Stimulated activated CD8-positive, alpha-beta memory T cell treated with anti-CD3 and anti-CD28 coated beads, Interleukin-7, amount 100 ng/mL, for 1 hour (primary cell): ENCODE results near the gene VDAC1.
A peak's percentile ranks its signal among the peaks of the same experiment; 100 is the strongest.
"Not testable (repeated sequence)": the region's sequence is repeated elsewhere in the genome, so short reads cannot be mapped to it uniquely, and the experiment has no call there.

ENCODE experiments used
- DNase-seq, 2 donors: peaks; one replicate each; pipeline ENCODE4 v3.0.0-alpha.2; 2020; ENCODE audit warnings: low read depth in 2 of 2

The VDAC1 gene

DNA sequence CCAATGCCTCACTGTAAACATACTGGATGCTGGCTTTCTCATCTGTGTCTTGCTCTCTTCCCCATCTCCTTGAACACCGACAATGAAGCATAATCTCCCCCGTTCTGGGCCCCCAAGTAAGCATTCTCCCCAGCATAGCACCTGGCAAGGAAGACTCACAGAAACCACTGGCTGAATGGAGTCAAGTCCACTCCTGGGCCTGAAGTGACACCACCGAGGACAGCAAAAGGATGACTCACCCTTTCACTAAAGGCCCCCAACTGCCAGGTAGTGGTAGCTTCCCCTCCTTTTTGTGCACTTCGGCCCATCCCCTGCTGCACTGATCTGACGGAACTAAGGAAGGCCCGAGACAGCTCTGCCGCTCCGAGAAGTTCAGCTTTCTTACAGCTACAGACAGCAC is 9.4 kb downstream of the VDAC1 start:
- no peak for DNase-seq

DNA sequence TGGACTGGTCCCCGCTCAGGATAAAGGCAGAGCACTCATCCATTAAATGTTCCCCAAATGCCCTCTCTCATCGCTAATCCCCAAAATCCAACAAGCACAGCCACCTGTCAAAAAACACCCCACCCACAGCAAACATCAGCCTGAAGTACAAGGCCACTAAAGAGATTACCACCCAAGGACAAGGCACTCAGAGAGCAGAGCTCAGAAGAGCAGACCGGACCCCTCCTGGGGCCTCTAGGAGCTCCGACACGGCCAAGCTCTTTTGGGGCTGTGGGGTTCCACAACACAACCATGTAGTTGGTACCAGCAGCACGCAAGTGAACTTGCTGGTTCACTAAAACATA is 9.8 kb downstream of the VDAC1 start:
- no peak for DNase-seq

DNA sequence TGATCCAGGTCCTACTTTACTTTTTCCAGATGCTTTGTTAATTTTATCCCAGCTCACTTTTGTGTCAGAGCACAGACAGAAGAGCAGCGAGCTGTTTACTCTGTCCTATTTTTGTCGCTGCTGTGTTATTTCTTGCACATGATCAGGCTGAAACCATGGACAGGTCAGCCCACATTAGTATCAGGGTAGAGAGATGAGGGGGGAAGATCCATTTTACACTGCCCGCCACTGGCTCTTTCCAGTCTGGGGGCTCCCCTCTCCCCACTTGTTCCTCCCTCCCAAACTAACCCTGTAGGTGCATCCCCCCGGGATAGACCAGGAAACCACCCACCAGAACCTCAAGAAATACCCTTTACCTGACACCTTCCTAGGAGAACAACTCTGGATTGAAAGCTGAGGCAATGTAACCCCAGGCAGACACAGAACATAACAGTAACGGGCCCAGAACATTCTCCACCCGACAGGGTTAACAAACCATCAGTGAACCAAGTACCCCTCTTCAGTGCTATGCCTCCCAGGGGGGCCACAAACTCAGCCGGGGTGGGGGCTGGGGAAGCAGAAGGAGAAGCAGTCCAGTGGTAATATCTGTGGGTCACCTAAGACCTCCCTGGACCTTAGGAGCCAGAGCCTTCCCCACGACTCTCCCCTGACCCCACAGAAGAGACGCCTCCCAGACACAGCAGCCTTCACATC is 10.3 kb downstream of the VDAC1 start:
- DNase-seq: no peak

DNA sequence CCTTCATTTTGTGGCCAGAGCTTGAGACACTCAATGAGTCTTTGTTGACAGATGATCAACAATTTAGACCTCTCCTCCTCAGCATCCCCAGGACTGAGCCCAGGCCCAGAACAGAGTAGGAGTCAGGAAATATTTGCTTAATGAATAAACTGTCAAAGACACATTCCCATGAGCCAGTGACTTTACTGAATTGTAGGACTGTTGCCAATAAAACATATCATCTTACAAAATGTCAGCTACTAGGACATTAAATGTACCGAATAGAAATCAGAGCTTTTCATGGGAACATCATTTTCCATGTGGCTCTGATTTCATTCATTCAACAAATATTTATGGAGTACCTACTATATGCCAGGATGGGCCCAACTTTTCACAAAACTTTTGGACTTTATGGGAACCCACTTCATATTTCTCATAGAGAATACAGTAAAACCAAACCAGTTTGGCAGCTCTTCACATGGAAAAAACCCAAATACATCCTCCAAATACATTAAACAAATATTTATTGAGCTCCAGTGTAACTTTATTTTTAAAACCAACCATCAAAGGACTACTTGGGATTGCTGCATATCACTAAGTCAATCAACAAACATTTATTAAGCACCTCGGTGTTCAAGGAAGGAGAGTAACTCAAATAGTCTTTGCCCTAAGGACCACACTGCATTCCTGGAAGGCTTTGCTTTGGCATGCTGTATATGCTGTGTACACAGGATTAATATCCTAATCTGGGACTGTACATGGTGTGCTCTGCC is 11.4 kb downstream of the VDAC1 start:
- no peak for DNase-seq

DNA sequence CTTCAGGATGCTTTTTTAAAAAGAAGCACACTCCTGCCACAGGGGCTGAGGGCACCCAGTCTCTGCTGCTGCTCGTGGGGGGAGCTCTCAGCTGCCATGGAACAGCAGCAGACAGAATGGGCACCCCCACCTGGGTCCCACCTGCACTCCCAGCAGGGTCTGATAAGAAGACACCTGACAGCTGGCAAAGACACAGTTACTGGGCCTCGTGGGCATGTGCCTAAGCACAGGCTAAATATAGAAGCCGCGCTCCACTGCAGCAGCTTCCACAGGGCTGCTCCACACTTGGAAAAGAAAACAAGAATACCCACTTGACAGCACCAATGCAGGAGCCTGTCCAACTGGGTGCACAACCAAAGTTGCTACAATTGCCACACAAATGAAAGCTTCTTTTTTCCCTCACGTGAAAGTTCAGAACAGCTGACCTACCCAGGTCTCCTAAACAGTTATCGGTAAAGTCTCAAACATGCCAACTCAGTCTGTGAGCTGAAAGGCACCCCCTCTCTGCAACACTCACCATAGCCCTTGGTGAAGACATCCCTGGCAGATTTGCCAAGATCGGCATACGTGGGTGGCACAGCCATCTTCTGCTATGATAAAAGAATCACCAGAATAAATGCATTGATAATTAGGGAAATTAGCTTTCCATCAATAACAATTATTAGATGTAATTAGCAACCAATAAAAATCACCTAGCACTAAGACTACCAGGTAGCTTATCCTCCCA is 12.2 kb downstream of the VDAC1 start:
- DNase-seq: no peak

DNA sequence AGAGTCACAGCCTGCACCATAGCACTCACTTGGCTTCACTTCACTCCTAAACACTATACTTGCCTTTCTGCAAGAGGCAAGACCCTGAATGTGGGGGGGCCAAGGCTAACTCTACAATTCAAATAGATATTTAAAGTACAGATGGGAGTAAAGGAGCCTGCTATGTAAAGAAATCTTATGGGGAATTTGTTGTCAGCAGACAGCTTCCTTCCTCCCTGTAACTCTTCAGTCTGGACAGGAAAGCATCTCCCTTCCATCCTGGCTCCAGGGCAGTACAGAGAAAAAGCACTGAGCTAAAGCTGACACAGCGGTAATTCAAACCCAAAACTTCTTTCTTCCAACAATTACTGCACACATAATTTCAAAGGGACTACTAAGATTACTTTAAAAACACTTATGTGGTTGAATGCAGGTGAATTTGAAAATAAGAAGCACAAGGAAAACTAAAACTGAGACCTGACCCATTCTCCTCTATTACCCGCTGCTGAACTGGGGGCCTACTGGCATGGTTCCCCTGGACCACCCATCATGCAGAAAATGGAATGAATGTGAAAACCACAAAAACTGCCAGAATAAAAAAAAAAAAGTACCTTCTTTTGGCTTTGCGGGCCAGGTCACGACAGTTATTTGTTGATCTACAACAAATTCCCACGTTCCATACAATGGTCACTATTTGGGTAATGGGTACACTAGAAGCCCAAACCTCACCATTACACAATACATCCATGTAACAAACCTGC is 13.4 kb downstream of the VDAC1 start:
- DNase-seq: no peak

DNA sequence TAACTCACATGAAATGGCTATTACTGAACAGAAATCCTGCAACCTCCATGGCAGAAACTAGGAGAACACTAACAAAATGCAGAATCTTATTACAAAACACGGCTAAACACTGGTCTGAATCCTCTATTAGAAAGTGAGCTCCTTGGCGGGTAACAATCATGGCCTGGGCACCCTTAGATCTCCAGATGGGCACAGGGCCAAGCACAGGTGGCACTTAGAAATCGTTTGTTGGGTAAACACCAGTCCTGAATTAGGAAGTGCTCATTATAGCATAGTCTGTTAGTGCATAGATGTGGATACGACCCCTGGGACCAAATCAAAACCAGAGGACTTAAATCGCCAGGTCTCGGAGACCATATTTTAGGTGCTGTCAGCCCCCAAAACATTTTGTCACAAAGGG is 14.4 kb downstream of the VDAC1 start:
- no peak for DNase-seq

DNA sequence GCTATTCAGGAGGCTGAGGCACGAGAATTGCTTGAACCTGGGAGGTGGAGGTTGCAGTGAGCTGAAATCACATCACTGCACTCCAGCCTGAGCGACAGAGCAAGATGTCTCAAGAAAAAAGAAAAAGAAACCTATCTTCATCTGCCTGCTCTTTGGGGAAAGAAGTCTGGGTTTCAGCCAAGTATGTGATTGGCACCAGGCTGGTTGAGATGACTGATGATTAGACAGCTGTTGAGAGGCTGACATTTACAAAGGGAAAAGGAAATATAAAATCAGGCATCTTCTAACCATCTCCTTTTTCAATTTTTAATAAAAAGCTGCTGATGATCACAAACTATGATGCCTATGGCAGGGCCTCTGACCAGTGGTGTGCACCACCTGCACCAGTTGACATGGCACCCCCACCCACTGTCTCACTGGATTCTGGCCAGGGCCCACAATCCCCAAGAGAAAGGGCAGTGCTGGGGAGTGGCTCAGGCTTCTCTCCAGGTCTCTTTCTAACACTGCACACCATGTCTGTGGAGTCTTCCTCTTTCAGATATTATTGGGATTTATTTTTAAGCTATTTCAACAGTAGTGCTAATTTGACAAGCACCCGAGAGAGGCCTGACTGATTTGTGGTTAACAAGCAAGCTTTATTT is 19.1 kb downstream of the VDAC1 start:
- no peak for DNase-seq

DNA sequence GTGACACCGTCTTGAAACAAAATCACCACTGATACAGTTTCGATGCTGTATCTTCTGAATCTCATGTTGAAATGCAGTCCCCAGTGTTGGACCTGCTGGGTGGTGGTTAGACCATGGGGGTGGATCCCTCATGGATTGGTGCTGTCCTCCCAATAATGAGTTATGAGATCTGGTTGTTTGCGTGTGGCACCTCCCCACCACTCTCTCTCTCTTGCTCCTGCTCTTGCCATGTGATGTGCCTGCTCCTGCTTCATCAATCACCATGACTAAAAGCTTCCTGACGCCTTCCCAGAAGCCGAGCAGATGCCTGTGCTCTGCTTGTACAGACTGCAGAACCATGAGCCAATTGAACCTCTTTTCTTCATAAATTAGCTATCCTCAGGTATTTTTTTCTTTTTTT is 21.1 kb downstream of the VDAC1 start:
- DNase-seq: no peak

DNA sequence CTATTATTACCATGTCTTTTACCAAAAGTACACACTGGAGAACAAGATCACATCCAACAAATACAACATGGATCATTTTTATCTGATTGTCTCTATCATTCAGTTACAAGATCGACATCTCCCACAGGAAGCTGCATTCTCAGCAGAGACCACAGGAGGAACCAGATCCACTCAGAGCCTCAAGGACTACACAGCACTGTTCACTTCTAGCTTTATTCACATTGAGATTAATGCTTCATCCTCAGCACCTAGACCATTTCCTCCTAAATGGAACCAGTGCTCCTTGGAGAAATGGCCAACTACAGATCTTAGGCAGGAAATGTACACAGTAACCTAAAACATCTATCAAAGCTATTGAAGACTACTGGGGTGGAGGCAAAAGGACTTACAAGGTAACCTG is 23.1 kb downstream of the VDAC1 start:
- DNase-seq: no peak

DNA sequence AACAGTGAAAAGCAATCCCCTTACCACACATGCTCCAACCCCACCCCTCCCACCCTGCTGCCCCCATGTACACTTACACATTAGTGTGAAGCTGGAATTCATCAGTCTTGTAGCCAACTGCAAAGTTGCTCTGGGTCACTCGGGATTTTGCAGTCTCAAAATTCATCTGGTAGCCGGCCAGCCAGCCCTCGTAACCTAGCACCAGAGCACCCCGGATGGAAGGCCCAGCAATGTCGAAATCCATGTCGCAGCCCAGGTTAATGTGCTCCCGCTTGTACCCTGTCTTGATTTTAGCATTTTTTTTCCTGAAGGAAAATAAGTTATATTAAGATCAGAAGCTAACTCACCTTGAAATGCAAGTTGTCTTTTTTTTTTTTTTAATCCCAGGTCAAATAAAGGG is 24.1 kb downstream of the VDAC1 start:
- no peak for DNase-seq

DNA sequence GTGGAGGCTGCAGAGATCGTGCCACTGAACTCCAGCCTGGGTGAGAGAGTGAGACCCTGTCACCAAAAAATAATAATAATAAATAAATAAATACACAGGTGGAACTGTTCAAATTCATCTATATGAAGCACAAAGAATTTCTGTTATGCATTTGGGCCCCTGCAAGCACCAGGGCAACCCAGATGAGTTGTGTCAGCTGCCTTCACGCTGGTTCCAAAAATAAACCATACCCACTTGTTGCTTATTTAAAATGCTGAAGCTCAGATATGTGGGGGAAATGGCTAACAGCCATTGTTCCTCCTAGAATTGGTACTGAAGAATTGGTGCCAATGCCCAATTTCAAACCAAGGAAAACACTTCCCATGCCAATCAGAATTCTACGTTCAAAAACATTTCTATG is 25.8 kb downstream of the VDAC1 start:
- no peak for DNase-seq

DNA sequence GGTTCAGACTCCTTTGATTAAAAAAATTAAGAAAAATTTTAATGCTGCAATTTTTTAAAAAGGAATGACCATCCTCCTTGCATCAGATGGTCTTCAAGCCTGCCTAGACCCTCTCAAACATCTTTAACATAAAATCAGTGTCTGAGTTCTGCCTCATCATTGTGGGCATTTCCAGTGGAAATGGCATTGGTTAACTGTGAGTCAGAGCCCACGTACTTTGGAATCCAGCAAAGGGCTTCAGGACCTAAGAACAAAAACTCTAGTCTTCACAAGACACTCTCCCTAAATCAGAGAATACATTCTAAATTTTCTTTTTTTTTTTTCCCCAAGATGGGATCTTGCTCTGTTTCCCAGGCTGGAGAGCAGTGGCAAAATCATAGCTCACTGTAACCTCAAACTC is 26.9 kb downstream of the VDAC1 start:
- no peak for DNase-seq

DNA sequence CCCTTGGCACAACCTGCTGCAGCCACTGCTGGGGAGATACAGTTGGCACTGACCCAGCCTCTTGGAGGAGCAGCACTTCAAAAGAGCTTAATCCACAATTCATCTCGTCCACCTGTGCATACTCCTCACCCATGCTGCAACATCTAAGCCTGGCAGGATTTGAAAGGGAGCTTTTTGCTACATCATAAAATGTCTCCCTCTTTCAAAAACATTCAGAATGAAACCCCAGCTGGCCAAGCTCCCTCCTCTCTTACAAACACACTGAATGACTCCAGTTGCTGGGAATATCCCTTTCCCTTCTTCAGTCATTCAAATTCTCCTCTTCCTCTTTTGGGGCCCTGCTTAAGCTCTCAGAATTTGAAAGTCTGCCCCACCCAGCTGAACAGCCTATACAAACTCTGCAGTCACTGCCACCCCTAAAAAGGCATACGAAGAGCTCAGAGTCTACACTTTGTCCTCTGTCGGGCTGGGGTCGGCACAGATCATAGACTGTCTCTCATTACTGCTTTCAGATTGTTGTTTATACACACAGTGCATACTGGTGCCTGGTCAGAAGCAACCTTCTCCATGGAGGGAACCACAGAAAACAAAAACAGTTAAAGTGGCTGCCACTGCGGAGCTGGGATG is 27.5 kb downstream of the VDAC1 start:
- no peak for DNase-seq

DNA sequence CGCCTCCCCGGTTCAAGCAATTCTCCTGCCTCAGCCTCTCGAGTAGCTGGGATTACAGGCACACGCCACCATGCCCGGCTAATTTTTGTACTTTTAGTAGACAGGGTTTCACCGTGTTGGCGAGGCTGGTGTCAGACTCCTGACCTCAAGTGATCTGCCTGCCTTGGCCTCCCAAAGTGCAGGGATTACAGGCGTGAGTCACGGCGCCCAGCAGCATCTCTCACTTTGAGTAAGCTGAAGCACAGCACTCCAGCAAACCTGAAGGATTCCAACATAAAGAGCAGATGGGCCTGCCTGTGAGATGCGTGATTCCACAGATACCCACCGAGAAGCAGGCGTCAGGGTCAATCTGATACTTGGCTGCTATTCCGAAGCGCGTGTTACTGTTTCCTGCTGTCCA is 29.2 kb downstream of the VDAC1 start:
- DNase-seq: not testable (repeated sequence)

DNA sequence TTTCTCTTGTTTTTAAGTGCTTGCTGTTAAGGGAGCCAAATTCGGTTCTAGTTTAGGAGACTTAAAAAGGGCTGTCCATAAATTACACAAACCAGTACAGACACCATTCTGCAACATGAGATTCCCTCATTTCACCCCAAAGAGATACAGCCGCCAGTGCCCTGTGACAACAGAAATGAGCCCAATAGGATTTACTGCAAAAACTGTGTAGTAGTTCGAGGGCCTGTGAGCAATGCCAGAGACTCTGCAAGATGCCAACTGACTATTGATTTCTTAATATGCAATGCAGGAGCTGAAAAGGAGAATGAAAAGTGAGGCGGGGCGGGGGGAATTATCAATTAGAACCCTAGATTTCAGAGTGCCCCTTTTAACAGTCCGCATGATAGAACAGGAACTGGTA is 30.6 kb downstream of the VDAC1 start:
- DNase-seq: no peak

DNA sequence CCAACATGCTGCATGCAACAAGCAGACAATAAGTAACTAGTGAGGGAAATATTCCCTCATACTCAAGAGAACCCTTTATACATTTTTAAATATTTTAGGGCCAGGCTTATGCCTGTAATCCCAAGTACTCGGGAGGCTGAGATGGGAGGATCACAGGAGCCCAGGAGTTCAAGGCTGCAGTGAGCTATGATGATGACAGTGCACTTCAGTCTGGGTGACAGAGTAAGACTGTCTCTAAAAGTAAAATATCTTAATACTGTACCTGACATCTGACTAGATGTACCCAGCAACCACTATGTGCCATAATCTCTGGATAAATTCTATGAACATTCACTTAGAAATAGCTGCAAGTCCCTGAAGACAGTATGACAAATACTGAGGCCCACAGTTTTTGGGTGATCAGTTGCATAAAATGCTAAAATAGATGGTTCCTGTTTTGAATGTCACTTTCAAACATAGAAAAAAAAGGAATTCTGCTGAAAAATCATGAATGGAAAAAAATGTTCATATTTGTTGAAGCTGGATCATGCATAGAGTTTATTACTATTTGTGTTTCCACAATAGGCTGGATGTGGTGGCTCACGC is 34.4 kb downstream of the VDAC1 start:
- no peak for DNase-seq

DNA sequence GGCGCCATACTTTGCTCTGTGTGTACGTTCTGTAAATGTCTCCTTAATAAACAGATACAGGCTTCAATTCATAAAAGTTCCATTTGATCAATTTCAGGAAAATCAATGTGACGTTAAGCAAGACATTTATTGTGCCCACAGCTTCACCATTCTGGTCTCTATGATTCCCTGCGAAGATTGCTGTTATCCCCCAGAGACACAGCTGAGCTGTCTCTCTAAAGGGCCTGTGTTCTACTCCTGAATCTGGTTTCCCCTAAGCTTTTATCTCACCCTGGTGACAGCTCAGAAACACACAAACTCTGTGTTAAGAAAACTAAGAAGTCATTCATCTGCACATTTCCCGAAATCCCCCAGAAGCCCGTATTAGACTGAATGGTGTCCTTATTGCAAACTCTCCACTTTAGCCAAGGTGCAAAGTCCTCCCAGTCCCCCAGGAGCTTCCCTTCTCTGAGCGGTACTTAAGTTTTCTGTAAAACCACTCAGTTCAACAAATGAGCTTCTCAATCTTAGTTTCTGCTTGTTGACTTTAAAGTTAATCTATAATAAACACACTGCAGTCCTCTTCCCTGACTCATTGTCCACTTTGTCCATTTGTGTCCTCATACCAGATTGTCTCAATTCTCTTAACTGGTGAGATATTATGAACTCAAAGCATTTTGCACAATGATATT is 35.0 kb downstream of the VDAC1 start:
- no peak for DNase-seq

DNA sequence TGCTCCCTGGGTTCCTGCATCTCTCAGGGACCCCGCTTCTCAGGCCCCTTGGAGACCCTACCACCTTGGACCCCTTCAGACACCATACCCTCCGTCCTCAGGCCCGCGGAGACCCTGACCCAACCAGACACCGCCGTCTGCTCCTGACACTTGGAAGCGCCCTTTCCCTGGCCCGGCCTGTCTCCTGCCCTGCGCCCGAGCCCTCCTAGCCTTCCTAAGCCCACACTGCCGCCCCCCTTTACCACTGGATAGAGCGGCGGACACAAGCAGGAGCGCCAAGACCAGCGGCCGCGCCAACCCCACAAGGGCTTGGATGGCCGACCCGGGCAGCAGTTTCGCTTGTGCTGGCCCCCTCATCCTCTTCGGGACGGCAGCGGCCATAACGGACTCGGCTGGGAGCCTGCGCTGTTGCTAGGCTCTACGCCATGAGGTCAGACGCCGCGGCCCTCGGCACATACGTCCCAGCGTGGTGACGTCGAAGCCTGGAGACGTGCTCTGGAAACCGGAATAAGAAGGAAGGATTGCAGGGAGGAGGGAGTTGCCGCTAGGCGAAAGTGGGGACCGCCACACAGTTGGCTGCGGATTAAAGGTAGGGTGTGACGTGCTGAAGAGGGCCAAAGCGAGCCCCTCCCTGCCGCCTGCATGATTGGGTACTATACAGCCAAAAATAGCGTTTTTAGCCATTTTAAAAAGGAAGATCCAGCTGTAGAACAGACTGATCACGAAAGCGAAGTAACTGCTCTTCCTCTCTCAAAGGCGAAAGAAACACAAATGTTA is 36.4 kb downstream of the VDAC1 start, which contains the start of gene C5orf15:
Gene C5orf15 (minus strand): TSS at position 422 of the 777 bp plus-strand sequence. CDS start 41 bp downstream, at position 381.
- peak; percentile 79 to 80 for DNase-seq
